ENCODE measurements around the gene PRRG4.

The PRRG4 gene

GRCh38 chr11:32895471-32895870, 65.7 kb downstream of the PRRG4 start:
- peak overlapping the region; percentile 90 for H3K4me3 ChIP-seq (ENCODE audit: low read length)
- H3K9ac ChIP-seq (ENCODE audit: low read length): peak overlapping the region; percentile 96
- peaks cover 38% of the 10 kb centered on the region for H3K4me1 ChIP-seq (ENCODE audit: control insufficient read depth, low read depth, low read length)
- no peaks in the 10 kb centered on the region for H3K27me3 ChIP-seq (ENCODE audit: control insufficient read depth, insufficient read depth, low read length)
- no peaks in the 10 kb centered on the region for H3K9me3 ChIP-seq (ENCODE audit: control insufficient read depth, low read depth, low read length)
- no peak overlapping the region for H3K27ac ChIP-seq (ENCODE audit: low read length)
- H3K36me3 ChIP-seq (ENCODE audit: control insufficient read depth, low read depth, low read length): peaks cover 21% of the 10 kb centered on the region

GRCh38 chr11:32897103-32897502, 67.4 kb downstream of the PRRG4 start:
- H3K27ac ChIP-seq (ENCODE audit: low read length): no peak overlapping the region
- no peaks in the 10 kb centered on the region for H3K27me3 ChIP-seq (ENCODE audit: control insufficient read depth, insufficient read depth, low read length)
- peaks cover 31% of the 10 kb centered on the region for H3K4me1 ChIP-seq (ENCODE audit: control insufficient read depth, low read depth, low read length)
- peaks cover 28% of the 10 kb centered on the region for H3K36me3 ChIP-seq (ENCODE audit: control insufficient read depth, low read depth, low read length)
- H3K4me3 ChIP-seq (ENCODE audit: low read length): no peak overlapping the region
- H3K9me3 ChIP-seq (ENCODE audit: control insufficient read depth, low read depth, low read length): no peaks in the 10 kb centered on the region
- no peak overlapping the region for H3K9ac ChIP-seq (ENCODE audit: low read length)

GRCh38 chr11:32899438-32899837, 69.7 kb downstream of the PRRG4 start:
- Histone ChIP-seq H3K27ac (ENCODE audit: low read length) (no peak overlapping the region), H3K9me3 (ENCODE audit: control insufficient read depth, low read depth, low read length) (no peaks in the 10 kb centered on the region), H3K4me1 (ENCODE audit: control insufficient read depth, low read depth, low read length) (peaks cover 31% of the 10 kb centered on the region), H3K36me3 (ENCODE audit: control insufficient read depth, low read depth, low read length) (peaks cover 28% of the 10 kb centered on the region), H3K27me3 (ENCODE audit: control insufficient read depth, insufficient read depth, low read length) (no peaks in the 10 kb centered on the region), H3K4me3 (ENCODE audit: low read length) (no peak overlapping the region), H3K9ac (ENCODE audit: low read length) (no peak overlapping the region)

GRCh38 chr11:32902089-32902665, 72.5 kb downstream of the PRRG4 start:
- peaks cover 14% of the 10 kb centered on the region for H3K4me1 ChIP-seq (ENCODE audit: control insufficient read depth, low read depth, low read length)
- H3K36me3 ChIP-seq (ENCODE audit: control insufficient read depth, low read depth, low read length): peaks cover 31% of the 10 kb centered on the region
- H3K9ac ChIP-seq (ENCODE audit: low read length): no peak overlapping the region
- H3K27me3 ChIP-seq (ENCODE audit: control insufficient read depth, insufficient read depth, low read length): no peaks in the 10 kb centered on the region
- no peak overlapping the region for H3K4me3 ChIP-seq (ENCODE audit: low read length)
- no peak overlapping the region for H3K27ac ChIP-seq (ENCODE audit: low read length)
- no peaks in the 10 kb centered on the region for H3K9me3 ChIP-seq (ENCODE audit: control insufficient read depth, low read depth, low read length)

DNA sequence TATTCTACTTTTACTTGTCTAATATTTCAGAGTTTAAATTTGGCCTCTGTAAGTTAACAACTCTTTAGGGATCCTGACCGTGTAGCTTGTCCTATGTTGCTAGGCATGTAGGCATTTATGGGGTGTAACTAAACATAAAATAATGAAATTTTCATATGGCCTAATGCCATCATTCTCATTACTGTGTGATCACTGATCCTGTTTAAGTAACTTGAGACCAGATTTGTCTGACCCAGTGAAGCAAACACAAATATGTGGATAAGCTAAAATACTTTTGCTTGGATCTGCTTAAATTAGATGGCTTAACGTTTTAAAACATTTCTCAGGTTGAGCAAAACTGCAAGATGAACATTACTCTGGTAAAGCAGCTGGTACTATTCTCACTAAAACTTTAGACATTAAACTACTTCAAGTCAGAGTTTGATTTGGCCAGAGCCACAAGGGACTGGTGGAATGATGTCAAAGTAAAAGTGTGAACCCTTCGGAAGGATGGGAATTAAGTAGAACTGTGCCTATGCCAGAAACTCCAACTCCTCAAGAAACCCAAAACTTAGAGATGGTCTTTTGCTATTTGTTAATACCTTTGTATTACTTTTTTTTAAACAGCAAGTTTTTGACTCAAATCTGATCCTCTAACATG, 75.4 kb downstream of the PRRG4 start:
- no peak overlapping the region for H3K4me3 ChIP-seq (ENCODE audit: low read length)
- no peaks in the 10 kb centered on the region for H3K27me3 ChIP-seq (ENCODE audit: control insufficient read depth, insufficient read depth, low read length)
- no peaks in the 10 kb centered on the region for H3K4me1 ChIP-seq (ENCODE audit: control insufficient read depth, low read depth, low read length)
- peaks cover 19% of the 10 kb centered on the region for H3K36me3 ChIP-seq (ENCODE audit: control insufficient read depth, low read depth, low read length)
- no peak overlapping the region for H3K9ac ChIP-seq (ENCODE audit: low read length)
- H3K27ac ChIP-seq (ENCODE audit: low read length): no peak overlapping the region
- no peaks in the 10 kb centered on the region for H3K9me3 ChIP-seq (ENCODE audit: control insufficient read depth, low read depth, low read length)
